OCI-LY7 (cell line): ENCODE results near the gene VEGFA. TPM values are rescaled to one million over a fixed set of nuclear protein-coding genes. Genes with fewer than 3 reads are reported as not detected.

Experiments used
- BruUV-seq: library from RNA; stranded (reverse); fragments of 400-500 nt; replicated peaks from 2 replicates; lab custom pipeline; 2021; lab: Mats Ljungman, UMichigan
- CTCF ChIA-PET: fragments of 300-600 bp; sonication (Branson Sonifier 250); formaldehyde crosslinking; loops from one replicate; lab custom pipeline; 2022; ENCODE audit warnings: antibody characterized with exemption; ENCODE audit not compliant: unreplicated experiment; lab: Charles Lee
- POLR2A ChIA-PET: fragments of 300-600 bp; sonication (Branson Sonifier 250); formaldehyde crosslinking; loops from one replicate; lab custom pipeline; 2022; ENCODE audit warnings: antibody characterized with exemption; lab: Charles Lee
- DNase-seq: peaks from one replicate; pipeline ENCODE4 v3.0.0-alpha.2; 2015; ENCODE audit warnings: low spot score
- H2AFZ ChIP-seq: fragments of 200-600 bp; sonication (generic), shearing (Covaris generic); 2 replicates; pipeline ENCODE4 v1.6.1; 2014; ENCODE audit warnings: mild to moderate bottlenecking, antibody characterized with exemption, low read length, moderate library complexity
- H3K27ac ChIP-seq: fragments of 200-600 bp; sonication (generic); 2 replicates; pipeline ENCODE4 v1.5.1; 2014; ENCODE audit warnings: mixed run types, low read depth, mild to moderate bottlenecking, moderate library complexity, low read length, inconsistent platforms; ENCODE audit not compliant: poor library complexity, severe bottlenecking
- H3K36me3 ChIP-seq: fragments of 200-600 bp; sonication (generic); 2 replicates; pipeline ENCODE4 v1.6.1; 2014; ENCODE audit warnings: mild to moderate bottlenecking, antibody characterized with exemption, low read length, moderate library complexity, mixed read lengths; ENCODE audit not compliant: insufficient read depth
- H3K4me1 ChIP-seq: fragments of 200-600 bp; sonication (generic); 2 replicates; pipeline ENCODE4 v1.5.1; 2014; ENCODE audit warnings: mild to moderate bottlenecking, low read length; ENCODE audit not compliant: insufficient read depth, poor library complexity, severe bottlenecking
- H3K4me2 ChIP-seq: fragments of 200-600 bp; sonication (generic); 2 replicates; pipeline ENCODE4 v1.6.1; 2014; ENCODE audit warnings: mild to moderate bottlenecking, low read length
- H3K4me3 ChIP-seq: fragments of 200-600 bp; sonication (generic); 2 replicates; pipeline ENCODE4 v1.5.1; 2014; ENCODE audit warnings: mild to moderate bottlenecking, low read depth, low read length; ENCODE audit not compliant: poor library complexity, severe bottlenecking
- H3K79me2 ChIP-seq: fragments of 200-600 bp; sonication (generic); 2 replicates; pipeline ENCODE4 v1.6.1; 2016; ENCODE audit warnings: low read depth, mild to moderate bottlenecking, low read length, moderate library complexity, mixed read lengths; ENCODE audit not compliant: insufficient read depth
- H3K9me2 ChIP-seq: fragments of 200-600 bp; sonication (generic); 2 replicates; pipeline ENCODE4 v1.6.1; 2016; ENCODE audit warnings: mild to moderate bottlenecking, low read length, mixed read lengths; ENCODE audit not compliant: insufficient read depth
- H3K9me3 ChIP-seq: fragments of 200-600 bp; sonication (generic); 2 replicates; pipeline ENCODE4 v1.6.1; 2014; ENCODE audit warnings: mild to moderate bottlenecking, mixed run types, low read length, mixed read lengths
- H4K20me1 ChIP-seq: fragments of 200-600 bp; sonication (generic); 2 replicates; pipeline ENCODE4 v1.6.1; 2014; ENCODE audit warnings: mild to moderate bottlenecking, antibody characterized with exemption, low read length, moderate library complexity, mixed read lengths; ENCODE audit not compliant: insufficient read depth
- EZH2phosphoT487 ChIP-seq: fragments of 200-600 bp; sonication (generic); IDR thresholded peaks from 2 replicates; pipeline ENCODE4 v1.6.1; 2018; ENCODE audit warnings: low read depth, borderline replicate concordance, mild to moderate bottlenecking, mixed run types, antibody characterized with exemption, low read length, moderate library complexity, mixed read lengths
- intact Hi-C: fragments of 100-400 bp; cut with micrococcal nuclease; formaldehyde crosslinking; loops from one replicate; pipeline ENCODE4 v1.10.0; 2022; ENCODE audit not compliant: unreplicated experiment
- total RNA-seq, 2 experiments: library from RNA; depleted of rRNA in 1 of 2; stranded (reverse); fragments of >200 nt in 1 of 2; shearing (Covaris generic) in 1 of 2; gene quantifications; 2 replicates each; pipeline ENCODE4 v1.2.3, GENCODE V29; 2014 to 2022
- TF ChIP-seq, protein P1 (sequence below): fragments of 200-600 bp; sonication (generic); conservative IDR thresholded peaks from 2 replicates; pipeline ENCODE4 v1.5.1; 2014; ENCODE audit warnings: mild to moderate bottlenecking, antibody characterized with exemption, low read length, moderate library complexity, mixed read lengths

VEGFA gene
- total RNA-seq, 2 experiments from 2014 or later = 59.7 to 88.5 TPM

GRCh38 chr6:43811733-43812099 is 41.7 kb downstream of the VEGFA start:
- no peak for TF ChIP-seq EZH2phosphoT487
- TF ChIP-seq, protein P1, sequence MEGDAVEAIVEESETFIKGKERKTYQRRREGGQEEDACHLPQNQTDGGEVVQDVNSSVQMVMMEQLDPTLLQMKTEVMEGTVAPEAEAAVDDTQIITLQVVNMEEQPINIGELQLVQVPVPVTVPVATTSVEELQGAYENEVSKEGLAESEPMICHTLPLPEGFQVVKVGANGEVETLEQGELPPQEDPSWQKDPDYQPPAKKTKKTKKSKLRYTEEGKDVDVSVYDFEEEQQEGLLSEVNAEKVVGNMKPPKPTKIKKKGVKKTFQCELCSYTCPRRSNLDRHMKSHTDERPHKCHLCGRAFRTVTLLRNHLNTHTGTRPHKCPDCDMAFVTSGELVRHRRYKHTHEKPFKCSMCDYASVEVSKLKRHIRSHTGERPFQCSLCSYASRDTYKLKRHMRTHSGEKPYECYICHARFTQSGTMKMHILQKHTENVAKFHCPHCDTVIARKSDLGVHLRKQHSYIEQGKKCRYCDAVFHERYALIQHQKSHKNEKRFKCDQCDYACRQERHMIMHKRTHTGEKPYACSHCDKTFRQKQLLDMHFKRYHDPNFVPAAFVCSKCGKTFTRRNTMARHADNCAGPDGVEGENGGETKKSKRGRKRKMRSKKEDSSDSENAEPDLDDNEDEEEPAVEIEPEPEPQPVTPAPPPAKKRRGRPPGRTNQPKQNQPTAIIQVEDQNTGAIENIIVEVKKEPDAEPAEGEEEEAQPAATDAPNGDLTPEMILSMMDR = no peak
- no TSS peak for BruUV-seq
- CTCF ChIA-PET = no interaction called here

GRCh38 chr6:43812850-43813578 is 43.0 kb downstream of the VEGFA start:
- POLR2A ChIA-PET = no interaction called here
- no peaks in the 10 kb centered on the region for H3K79me2 ChIP-seq
- CTCF ChIA-PET = no interaction called here
- TF ChIP-seq, protein P1 = no peak
- no peak for TF ChIP-seq EZH2phosphoT487
- H3K36me3 ChIP-seq = no peaks in the 10 kb centered on the region
- intact Hi-C loops = no loop called here
- H4K20me1 ChIP-seq = no peaks in the 10 kb centered on the region
- H2AFZ ChIP-seq = no peak overlapping the region
- no peaks in the 10 kb centered on the region for H3K9me2 ChIP-seq
- no TSS peak for BruUV-seq
- H3K9me3 ChIP-seq = no peaks in the 10 kb centered on the region
- H3K4me2 ChIP-seq = no peak overlapping the region
- H3K27ac ChIP-seq = no peak overlapping the region
- DNase-seq = peak; percentile 33
- H3K4me1 ChIP-seq = peaks cover 4% of the 10 kb centered on the region
- no peak overlapping the region for H3K4me3 ChIP-seq

More at GRCh38 chr6:43811733-43812099, 41.7 kb downstream of the VEGFA start:
- Histone ChIP-seq H3K9me2 (no peaks in the 10 kb centered on the region), H3K27ac (no peak overlapping the region), H3K9me3 (no peaks in the 10 kb centered on the region), H3K36me3 (no peaks in the 10 kb centered on the region), H3K4me3 (no peak overlapping the region), H3K4me2 (no peak overlapping the region), H3K79me2 (no peaks in the 10 kb centered on the region), H2AFZ (no peak overlapping the region), H4K20me1 (no peaks in the 10 kb centered on the region), H3K4me1 (peaks cover 4% of the 10 kb centered on the region)
- intact Hi-C loops = no loop called here
- DNase-seq = no peak
- POLR2A ChIA-PET = interaction anchor here (0.6 kb wide), 2 partner anchors 25 to 176 kb away, joined by 3 read pairs; no protein-coding TSS in a partner anchor

DNA sequence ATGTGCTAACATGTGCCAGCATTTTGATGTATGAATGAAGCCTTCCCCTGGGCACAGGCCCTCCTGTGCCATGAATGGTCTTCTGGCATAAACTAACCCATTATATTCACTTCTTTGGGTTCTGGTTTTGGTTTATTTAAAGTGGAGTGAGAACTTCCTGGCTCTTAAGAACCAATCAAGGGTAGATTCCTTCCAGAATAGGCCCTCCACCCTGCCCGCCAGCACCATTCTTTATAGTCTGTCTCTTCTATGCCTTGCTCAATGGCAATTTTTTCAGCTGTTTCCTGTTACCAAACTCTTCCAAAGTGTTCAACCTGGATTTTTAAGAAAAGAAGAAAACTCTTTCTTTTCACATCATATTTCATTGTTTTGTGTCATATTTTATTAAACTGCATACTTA is 44.1 kb downstream of the VEGFA start:
- intact Hi-C loops = no loop called here
- CTCF ChIA-PET = no interaction called here
- no peaks in the 10 kb centered on the region for H3K36me3 ChIP-seq

More for the DNA sequence above, 44.1 kb downstream of the VEGFA start:
- Histone ChIP-seq H3K9me3 (no peaks in the 10 kb centered on the region), H3K4me3 (no peak overlapping the region), H3K27ac (no peak overlapping the region), H3K4me1 (peaks cover 4% of the 10 kb centered on the region), H3K79me2 (no peaks in the 10 kb centered on the region), H3K9me2 (no peaks in the 10 kb centered on the region), H2AFZ (no peak overlapping the region), H3K4me2 (no peak overlapping the region), H4K20me1 (no peaks in the 10 kb centered on the region)
- POLR2A ChIA-PET = no interaction called here
- no TSS peak for BruUV-seq
- no peak for TF ChIP-seq EZH2phosphoT487
- TF ChIP-seq, protein P1 = no peak
- no peak for DNase-seq
